GM18907 (cell line): ENCODE measurements around the gene KPNA2.
"Not testable (repeated sequence)": the region's sequence is repeated elsewhere in the genome, so short reads cannot be mapped to it uniquely, and the experiment has no call there.

Source experiments
- ATAC-seq: cut with Tn5 transposase; IDR thresholded peaks from one replicate; pipeline ENCODE4 v1.9.1; 2021; ENCODE audit warnings: mild to moderate bottlenecking, moderate library complexity; ENCODE audit not compliant: unreplicated experiment

KPNA2 gene

GRCh38 chr17:68054296-68054900 lies 18.9 kb downstream of the KPNA2 start:
- no peak for ATAC-seq

GRCh38 chr17:68057531-68057952 lies 22.0 kb downstream of the KPNA2 start:
- no peak for ATAC-seq

GRCh38 chr17:68060336-68060735 lies 24.8 kb downstream of the KPNA2 start:
- ATAC-seq, result no peak

DNA sequence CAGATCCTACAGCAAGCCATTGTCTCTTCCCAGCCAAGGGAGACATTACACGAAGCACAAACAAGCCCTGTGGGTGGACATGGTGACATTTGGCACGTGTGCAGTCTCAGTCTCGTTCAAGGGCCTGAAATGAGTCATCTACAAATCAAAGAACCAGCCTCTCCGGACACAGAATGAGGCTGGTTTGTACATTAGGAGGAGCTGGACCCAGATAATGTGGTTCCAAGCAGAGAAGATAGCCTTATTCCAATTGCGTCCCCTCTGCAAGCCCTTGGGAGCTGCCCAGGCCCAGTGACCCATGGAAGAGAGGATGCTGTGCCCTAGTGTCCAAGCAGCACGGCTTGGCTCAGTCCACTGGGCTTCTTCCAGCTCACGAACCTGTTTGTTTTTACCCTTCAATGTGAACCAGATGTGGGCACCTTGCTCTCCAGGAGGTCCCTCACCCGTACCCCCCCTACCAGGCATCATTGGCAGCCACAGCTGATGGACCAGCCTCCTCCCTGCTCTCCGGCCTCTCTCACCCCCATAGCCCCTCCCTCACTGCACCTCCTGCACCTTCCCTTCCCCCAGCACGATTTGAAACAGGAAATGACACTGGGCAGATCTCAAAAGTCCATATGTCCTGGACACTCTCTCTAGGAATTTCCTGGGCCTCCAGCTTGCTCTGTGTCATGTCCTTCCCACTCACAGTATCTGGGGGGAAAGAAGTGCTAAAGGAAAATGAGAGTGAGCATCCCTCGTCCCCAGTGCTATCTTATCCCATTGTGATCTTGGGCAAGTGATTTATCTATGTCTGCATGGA lies 26.2 kb downstream of the KPNA2 start:
- no peak for ATAC-seq

DNA sequence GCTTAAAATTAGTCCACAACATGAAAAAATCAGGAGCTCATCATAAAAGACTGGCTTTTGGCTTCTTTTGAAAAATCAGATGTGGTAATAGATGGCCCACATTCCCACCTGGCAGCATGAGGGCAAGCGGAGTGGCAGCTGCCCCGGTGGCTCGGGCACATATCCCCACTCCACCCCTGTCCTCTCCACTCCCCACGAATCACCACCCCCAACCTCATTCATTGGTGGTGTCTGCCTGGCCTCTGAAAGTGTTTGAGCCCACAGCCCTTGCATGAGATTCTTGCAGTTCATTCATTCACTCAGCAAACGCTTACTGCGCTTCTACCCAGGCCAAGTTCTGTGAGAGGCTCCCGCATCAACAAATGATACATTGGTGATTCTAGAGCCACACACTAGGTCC lies 29.8 kb downstream of the KPNA2 start:
- not testable (repeated sequence) for ATAC-seq

DNA sequence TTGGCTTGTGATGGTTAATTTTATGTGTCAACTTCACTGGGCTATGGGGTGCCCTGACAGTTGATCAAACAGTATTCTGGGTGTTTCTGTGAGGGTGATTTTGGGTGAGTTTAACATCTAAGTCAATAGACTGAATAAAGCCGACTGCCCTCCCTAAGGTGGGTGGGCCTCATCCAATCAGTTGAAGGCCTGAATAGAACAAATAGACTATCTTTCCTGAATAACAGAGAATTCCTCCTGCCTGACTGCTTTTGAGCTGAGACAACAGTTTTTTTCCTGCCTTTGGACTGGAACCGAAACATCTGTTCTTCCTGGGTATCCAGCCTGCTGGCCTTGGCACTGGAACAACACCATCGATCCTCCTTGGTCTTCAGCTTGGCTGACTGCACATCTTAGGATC lies 33.0 kb downstream of the KPNA2 start:
- not testable (repeated sequence) for ATAC-seq

GRCh38 chr17:68070582-68071444 lies 35.3 kb downstream of the KPNA2 start:
- not testable (repeated sequence) for ATAC-seq

GRCh38 chr17:68074279-68074678 lies 38.7 kb downstream of the KPNA2 start:
- ATAC-seq, result no peak

DNA sequence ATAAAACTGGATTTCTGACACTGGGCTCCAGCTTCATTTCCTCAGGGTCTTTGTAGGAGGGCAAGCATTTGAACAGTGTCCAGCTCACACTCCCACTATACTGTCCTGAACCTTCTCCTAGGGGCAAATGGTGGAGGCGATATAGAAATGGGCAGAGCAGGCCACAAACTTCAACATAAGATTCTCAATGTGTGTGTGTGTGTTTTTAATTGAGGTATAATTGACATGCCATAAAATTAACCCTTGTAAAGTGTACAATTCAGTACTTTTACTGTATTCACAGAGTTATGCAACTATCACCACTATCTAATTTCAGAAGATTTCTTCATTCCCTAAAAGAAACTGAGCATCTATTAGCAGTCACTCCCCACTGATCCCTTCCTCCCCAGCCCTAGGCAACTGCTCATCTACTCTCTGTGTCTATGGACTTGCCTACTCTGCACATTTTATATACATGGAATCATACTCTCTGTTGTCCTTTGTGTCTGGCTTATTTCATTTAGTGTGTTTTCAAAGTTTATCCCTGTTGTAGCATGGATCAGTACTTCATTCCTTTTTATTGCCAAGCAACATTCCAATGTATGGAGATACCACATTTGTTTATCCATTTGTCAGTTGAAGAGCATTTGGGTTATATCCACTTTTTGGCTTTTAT lies 40.5 kb downstream of the KPNA2 start:
- ATAC-seq, result not testable (repeated sequence)

GRCh38 chr17:68077498-68077897 lies 42.0 kb downstream of the KPNA2 start:
- ATAC-seq, result not testable (repeated sequence)

GRCh38 chr17:68080411-68081150 lies 45.0 kb downstream of the KPNA2 start:
- ATAC-seq, result no peak

DNA sequence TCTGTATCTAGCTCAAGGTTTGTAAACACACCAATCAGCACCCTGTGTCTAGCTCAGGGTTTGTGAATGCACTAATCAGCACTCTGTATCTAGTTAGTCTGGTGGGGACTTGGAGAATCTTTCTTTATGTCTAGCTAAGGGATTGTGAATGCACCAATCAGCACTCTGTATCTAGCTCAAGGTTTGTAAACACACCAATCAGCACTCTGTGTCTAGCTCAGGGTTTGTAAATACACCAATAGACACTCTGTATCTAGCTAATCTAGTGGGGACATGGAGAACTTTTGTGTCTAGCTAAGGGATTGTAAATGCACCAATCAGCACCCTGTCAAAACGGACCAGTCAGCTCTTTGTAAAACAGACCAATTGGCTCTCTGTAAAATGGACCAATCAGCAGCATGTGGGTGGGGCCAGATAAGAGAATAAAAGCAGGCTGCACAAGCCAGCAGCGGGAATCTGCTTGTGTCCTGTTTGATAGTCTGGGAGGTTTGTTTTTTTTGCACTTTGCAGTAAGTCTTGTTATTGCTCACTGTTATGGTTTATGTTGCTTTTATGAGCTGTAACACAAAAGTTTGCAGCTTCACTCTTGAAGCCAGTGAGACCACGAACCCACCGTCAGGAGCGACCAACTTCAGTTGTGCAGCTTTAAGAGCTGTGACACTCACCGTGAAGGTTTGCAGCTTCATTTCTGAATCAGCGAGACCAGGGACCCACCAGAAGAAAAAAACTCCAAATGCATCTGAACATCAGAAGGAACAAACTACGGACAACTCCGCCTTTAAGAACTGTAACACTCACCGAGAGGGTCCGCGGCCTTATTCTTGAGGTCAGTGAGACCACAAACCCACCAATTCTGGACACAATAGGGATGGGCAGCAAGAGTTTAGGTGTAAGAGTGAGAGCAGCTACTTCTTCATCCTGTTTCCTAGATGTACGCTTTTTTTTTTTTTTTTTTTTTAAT lies 46.0 kb downstream of the KPNA2 start:
- not testable (repeated sequence) for ATAC-seq

- peak; percentile 44 for ATAC-seq
Observed at GRCh38 chr17:68085771-68086381, 50.3 kb downstream of the KPNA2 start.

GRCh38 chr17:68086666-68087065 lies 51.1 kb downstream of the KPNA2 start:
- ATAC-seq, result not testable (repeated sequence)

- peak; percentile 82 for ATAC-seq
Observed at GRCh38 chr17:68087131-68087623, 51.6 kb downstream of the KPNA2 start.

DNA sequence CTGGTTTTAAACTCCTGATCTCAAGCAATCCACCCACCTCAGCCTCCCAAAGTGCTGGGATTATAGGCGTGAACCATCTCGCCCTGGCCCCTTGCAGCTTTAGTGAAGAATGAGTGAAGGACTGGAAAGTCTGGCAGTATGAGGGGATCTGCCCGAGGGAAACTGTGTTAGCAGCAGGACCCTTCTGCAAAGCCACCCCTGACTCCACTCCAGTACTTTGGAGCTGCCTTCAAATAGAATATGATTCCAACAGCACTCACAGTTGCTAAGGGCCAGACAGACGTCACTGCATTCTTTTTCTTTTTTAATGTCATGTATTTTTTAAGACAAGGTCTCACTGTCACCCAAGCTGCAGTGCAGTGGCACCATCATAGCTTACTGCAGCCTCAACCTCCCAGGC lies 52.3 kb downstream of the KPNA2 start:
- no peak for ATAC-seq

GRCh38 chr17:68089881-68090280 lies 54.3 kb downstream of the KPNA2 start:
- ATAC-seq, result no peak

DNA sequence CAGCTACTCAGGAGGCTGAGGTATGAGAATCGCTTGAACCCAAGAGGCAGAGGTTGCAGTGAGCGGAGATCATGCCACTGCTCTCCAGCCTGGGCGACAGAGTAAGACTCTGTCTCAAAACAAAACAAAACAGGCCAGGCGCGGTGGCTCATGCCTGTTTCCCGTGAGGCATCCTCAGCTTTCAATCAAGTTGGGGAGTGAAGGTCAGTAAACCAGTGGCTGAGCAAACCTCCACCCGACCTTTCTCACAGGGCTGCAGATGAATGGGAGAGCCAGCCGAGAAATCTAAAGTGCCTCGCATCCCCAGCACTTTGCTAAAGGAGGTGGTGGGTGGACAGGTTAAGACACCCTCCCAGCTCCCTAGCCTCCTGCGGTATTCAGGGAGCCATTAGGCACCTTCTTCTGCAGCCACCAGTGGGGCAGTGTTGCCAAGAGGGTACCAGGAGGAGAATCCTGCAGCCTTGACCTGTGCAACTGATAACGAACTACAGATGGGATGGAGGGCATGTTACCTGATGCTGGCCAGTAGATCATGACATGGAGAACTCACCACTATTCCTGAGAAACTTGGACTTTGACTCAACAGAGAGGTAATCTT lies 59.0 kb downstream of the KPNA2 start:
- ATAC-seq, result no peak
